Esophagus squamous epithelium (tissue), 4 donors: ENCODE results near the gene CTSS.

Source experiments
- POLR2A ChIP-seq, 4 donors: fragments of 450-650 bp; IDR thresholded peaks; one replicate each; pipeline ENCODE4 v1.6.1; 2017; ENCODE audit warnings: antibody characterized with exemption in 4 of 4, mild to moderate bottlenecking in 4 of 4, moderate library complexity in 3 of 4
- TF ChIP-seq, protein P1 (sequence below), 6 experiments: fragments of 450-650 bp in 4 of 6; fragments of 200-600 bp in 2 of 6; sonication (generic) in 2 of 6; IDR thresholded peaks; one replicate each; pipeline ENCODE4 v1.5.1; 2016 to 2019; ENCODE audit warnings: antibody characterized with exemption in 6 of 6, mild to moderate bottlenecking in 4 of 6, moderate library complexity in 4 of 6

DNA sequence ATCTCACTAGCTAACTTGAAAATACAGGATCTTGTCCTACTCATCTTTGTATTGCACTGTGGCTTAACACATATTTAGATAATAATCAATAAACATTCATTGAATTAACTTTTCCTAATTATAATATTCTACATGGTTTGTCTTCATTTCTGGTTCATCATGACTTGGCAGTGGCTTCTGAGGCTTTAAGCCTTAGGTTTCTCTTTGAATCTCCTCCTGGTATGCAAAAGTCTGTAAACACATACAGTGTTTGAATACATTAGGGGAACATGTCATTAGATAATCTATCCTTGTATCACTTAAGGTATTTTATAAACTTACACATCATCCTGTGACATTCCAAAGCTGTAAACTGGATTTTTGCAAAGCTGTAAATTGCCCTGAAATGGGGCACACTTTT lies 21.9 kb upstream of the CTSS start:
- TF ChIP-seq, protein P1, sequence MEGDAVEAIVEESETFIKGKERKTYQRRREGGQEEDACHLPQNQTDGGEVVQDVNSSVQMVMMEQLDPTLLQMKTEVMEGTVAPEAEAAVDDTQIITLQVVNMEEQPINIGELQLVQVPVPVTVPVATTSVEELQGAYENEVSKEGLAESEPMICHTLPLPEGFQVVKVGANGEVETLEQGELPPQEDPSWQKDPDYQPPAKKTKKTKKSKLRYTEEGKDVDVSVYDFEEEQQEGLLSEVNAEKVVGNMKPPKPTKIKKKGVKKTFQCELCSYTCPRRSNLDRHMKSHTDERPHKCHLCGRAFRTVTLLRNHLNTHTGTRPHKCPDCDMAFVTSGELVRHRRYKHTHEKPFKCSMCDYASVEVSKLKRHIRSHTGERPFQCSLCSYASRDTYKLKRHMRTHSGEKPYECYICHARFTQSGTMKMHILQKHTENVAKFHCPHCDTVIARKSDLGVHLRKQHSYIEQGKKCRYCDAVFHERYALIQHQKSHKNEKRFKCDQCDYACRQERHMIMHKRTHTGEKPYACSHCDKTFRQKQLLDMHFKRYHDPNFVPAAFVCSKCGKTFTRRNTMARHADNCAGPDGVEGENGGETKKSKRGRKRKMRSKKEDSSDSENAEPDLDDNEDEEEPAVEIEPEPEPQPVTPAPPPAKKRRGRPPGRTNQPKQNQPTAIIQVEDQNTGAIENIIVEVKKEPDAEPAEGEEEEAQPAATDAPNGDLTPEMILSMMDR (IDR thresholded peaks at IDR 0.05), result no peak
- TF ChIP-seq POLR2A (IDR thresholded peaks at IDR 0.05), result no peak
